H9 (cell line): ENCODE results near the gene NIM1K. TPM values are rescaled to one million over a fixed set of nuclear protein-coding genes. Genes with fewer than 3 reads are reported as not detected.

Experiments
- DNase-seq: peaks from one replicate; pipeline ENCODE4 v3.0.0-alpha.2; 2017
- H2AFZ ChIP-seq: one replicate; pipeline ENCODE4 v1.6.1; 2013; ENCODE audit warnings: mild to moderate bottlenecking, low read length, control low read depth, moderate library complexity
- H2AK5ac ChIP-seq: 2 replicates; pipeline ENCODE4 v1.6.1; 2013; ENCODE audit warnings: low read length, control low read depth, mixed read lengths; ENCODE audit not compliant: insufficient read length
- H2BK120ac ChIP-seq: one replicate; pipeline ENCODE4 v1.6.1; 2013; ENCODE audit warnings: low read depth, mild to moderate bottlenecking, low read length, control low read depth, inconsistent platforms; ENCODE audit not compliant: poor library complexity, severe bottlenecking
- H2BK12ac ChIP-seq: 2 replicates; pipeline ENCODE4 v1.6.1; 2013; ENCODE audit warnings: low read length, control low read depth, mixed read lengths, low read depth; ENCODE audit not compliant: insufficient read length
- H2BK15ac ChIP-seq: 2 replicates; pipeline ENCODE4 v1.6.1; 2013; ENCODE audit warnings: low read depth, low read length, control low read depth
- H2BK20ac ChIP-seq: one replicate; pipeline ENCODE4 v1.6.1; 2013; ENCODE audit warnings: low read depth, mild to moderate bottlenecking, low read length, control low read depth, inconsistent platforms; ENCODE audit not compliant: poor library complexity, severe bottlenecking
- H2BK5ac ChIP-seq: 2 replicates; pipeline ENCODE4 v1.6.1; 2013; ENCODE audit warnings: low read length, control low read depth, mixed read lengths; ENCODE audit not compliant: insufficient read length
- H3K14ac ChIP-seq: 2 replicates; pipeline ENCODE4 v1.6.1; 2013; ENCODE audit warnings: low read length, control low read depth; ENCODE audit not compliant: insufficient read depth
- H3K18ac ChIP-seq: 2 replicates; pipeline ENCODE4 v1.6.1; 2013; ENCODE audit warnings: low read depth, mild to moderate bottlenecking, mixed read lengths, low read length, control low read depth; ENCODE audit not compliant: insufficient read length
- H3K23ac ChIP-seq: 2 replicates; pipeline ENCODE4 v1.6.1; 2013; ENCODE audit warnings: low read length, control low read depth, mixed read lengths, low read depth; ENCODE audit not compliant: insufficient read length
- H3K23me2 ChIP-seq: 2 replicates; pipeline ENCODE4 v1.6.1; 2013; ENCODE audit warnings: low read depth, mild to moderate bottlenecking, mixed read lengths, low read length, control low read depth; ENCODE audit not compliant: insufficient read length, poor library complexity, severe bottlenecking
- H3K27ac ChIP-seq: 2 replicates; pipeline ENCODE4 v1.5.1; 2013; ENCODE audit warnings: low read length, control low read depth, mixed read lengths, low read depth; ENCODE audit not compliant: insufficient read length
- H3K27me3 ChIP-seq: 2 replicates; pipeline ENCODE4 v1.6.1; 2013; ENCODE audit warnings: low read length, control low read depth, inconsistent platforms; ENCODE audit not compliant: insufficient read depth
- H3K4ac ChIP-seq: 2 replicates; pipeline ENCODE4 v1.6.1; 2013; ENCODE audit warnings: low read depth, mild to moderate bottlenecking, control low read depth, inconsistent platforms, low read length, moderate library complexity
- H3K4me1 ChIP-seq: 2 replicates; pipeline ENCODE4 v1.6.1; 2013; ENCODE audit warnings: low read length, control low read depth, inconsistent platforms; ENCODE audit not compliant: insufficient read depth
- H3K4me2 ChIP-seq: 2 replicates; pipeline ENCODE4 v1.6.1; 2013; ENCODE audit warnings: low read length, control low read depth, mixed read lengths; ENCODE audit not compliant: insufficient read length, insufficient read depth
- H3K56ac ChIP-seq: 2 replicates; pipeline ENCODE4 v1.6.1; 2013; ENCODE audit warnings: low read depth, mild to moderate bottlenecking, mixed read lengths, low read length, control low read depth; ENCODE audit not compliant: insufficient read length
- H3K79me1 ChIP-seq: 2 replicates; pipeline ENCODE4 v1.6.1; 2013; ENCODE audit warnings: low read depth, mild to moderate bottlenecking, moderate library complexity, low read length, control low read depth, inconsistent platforms; ENCODE audit not compliant: insufficient read depth, poor library complexity, severe bottlenecking
- H3K79me2 ChIP-seq: 2 replicates; pipeline ENCODE4 v1.6.1; 2013; ENCODE audit warnings: low read length, control low read depth, inconsistent platforms; ENCODE audit not compliant: insufficient read depth
- H3K9ac ChIP-seq: 2 replicates; pipeline ENCODE4 v1.6.1; 2013; ENCODE audit warnings: low read length, control low read depth, mixed read lengths; ENCODE audit not compliant: insufficient read length; ENCODE audit errors: extremely low read depth
- H3K9me3 ChIP-seq: one replicate; pipeline ENCODE4 v1.6.1; 2013; ENCODE audit warnings: low read depth, low read length, inconsistent platforms; ENCODE audit not compliant: control insufficient read depth
- H3T11ph ChIP-seq: one replicate; pipeline ENCODE4 v1.6.1; 2013; ENCODE audit warnings: mild to moderate bottlenecking, low read length, control low read depth, inconsistent platforms
- H4K20me1 ChIP-seq: one replicate; pipeline ENCODE4 v1.6.1; 2013; ENCODE audit not compliant: control insufficient read depth, insufficient read length, insufficient read depth
- H4K5ac ChIP-seq: 2 replicates; pipeline ENCODE4 v1.6.1; 2013; ENCODE audit warnings: low read depth, mild to moderate bottlenecking, mixed read lengths, low read length, control low read depth; ENCODE audit not compliant: insufficient read length
- H4K8ac ChIP-seq: replicated peaks from 2 replicates; pipeline ENCODE4 v1.6.1; 2013; ENCODE audit warnings: low read length, control low read depth, mixed read lengths, low read depth; ENCODE audit not compliant: insufficient read length
- H4K91ac ChIP-seq: 2 replicates; pipeline ENCODE4 v1.6.1; 2013; ENCODE audit warnings: low read depth, mild to moderate bottlenecking, moderate library complexity, mixed read lengths, low read length, control low read depth; ENCODE audit not compliant: insufficient read length
- H3K27ac Mint-ChIP-seq, 3 experiments: 2 replicates in 2 of 3; 3 replicates in 1 of 3; pipeline ENCODE4 v1.8.0; 2020 to 2021; ENCODE audit warnings: mixed read lengths in 3 of 3, mild to moderate bottlenecking in 1 of 3, moderate library complexity in 1 of 3
- H3K27me3 Mint-ChIP-seq: 2 replicates; pipeline ENCODE4 v1.8.0; 2021; ENCODE audit warnings: low read depth, mild to moderate bottlenecking, moderate library complexity, mixed read lengths
- H3K36me3 Mint-ChIP-seq, 3 experiments: 2 replicates in 2 of 3; 3 replicates in 1 of 3; pipeline ENCODE4 v1.8.0; 2020 to 2021; ENCODE audit warnings: low read depth in 3 of 3, mixed read lengths in 3 of 3; ENCODE audit not compliant: insufficient read depth in 1 of 3
- H3K4me1 Mint-ChIP-seq, 2 experiments: 2 replicates each; pipeline ENCODE4 v1.8.0; 2020; ENCODE audit warnings: mixed read lengths in 2 of 2
- H3K4me3 Mint-ChIP-seq, 2 experiments: 2 replicates in 1 of 2; 3 replicates in 1 of 2; pipeline ENCODE4 v1.8.0; 2020 to 2021; ENCODE audit warnings: mild to moderate bottlenecking in 2 of 2, mixed read lengths in 2 of 2, moderate library complexity in 1 of 2
- H3K9me3 Mint-ChIP-seq, 2 experiments: 2 replicates in 1 of 2; 3 replicates in 1 of 2; pipeline ENCODE4 v1.8.0; 2020; ENCODE audit warnings: mild to moderate bottlenecking in 2 of 2, mixed read lengths in 2 of 2, moderate library complexity in 1 of 2
- WGBS: extraction: QIAGEN DNeasy Blood & Tissue Kit; methylation state at CpG from one replicate; pipeline ENCODE4 v1.1.7; 2013; ENCODE audit warnings: missing lambda C conversion rate, low lambda C conversion rate, mixed read lengths; ENCODE audit not compliant: insufficient read length; ENCODE audit errors: extremely low coverage; 5-methylcytosine and 5-hydroxymethylcytosine counted together
- total RNA-seq: library from RNA; stranded (reverse); gene quantifications from 2 replicates; pipeline ENCODE4 v1.2.1, GENCODE V29; 2021
- TF ChIP-seq, protein P1 (sequence below): fragments of 200-600 bp; sonication (generic); conservative IDR thresholded peaks from 3 replicates; pipeline ENCODE4 v1.8.0; 2021; ENCODE audit warnings: antibody characterized with exemption, mild to moderate bottlenecking

Gene NIM1K
- total RNA-seq, 1 experiment from 2014 or later: 0.07 TPM

DNA sequence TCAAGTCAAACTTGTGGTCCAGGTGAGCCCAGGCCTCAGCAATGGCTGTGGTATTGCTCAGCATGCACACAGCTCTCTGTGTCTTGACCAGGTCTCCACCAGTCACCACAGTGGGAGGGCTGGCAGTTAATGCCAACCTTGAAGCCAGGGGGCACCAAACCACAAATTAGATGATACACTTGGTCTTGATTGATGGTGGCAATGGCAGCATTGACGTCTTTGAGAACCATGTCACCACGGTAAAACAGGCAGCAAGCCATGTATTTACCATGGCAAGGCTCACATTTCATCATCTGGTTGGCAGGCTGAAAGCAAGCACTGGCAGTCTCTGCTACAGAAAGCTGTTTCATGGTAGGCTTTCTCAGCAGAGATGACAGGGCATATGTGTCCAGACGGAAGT is 40.0 kb downstream of the NIM1K start:
- H2BK120ac ChIP-seq: no peak overlapping the region
- H4K91ac ChIP-seq: no peak overlapping the region
- no peak overlapping the region for H2BK5ac ChIP-seq
- no peak overlapping the region for H2AK5ac ChIP-seq
- DNase-seq: peak; percentile 36
- 0 out of 2 replicates have a peak, but pooled peaks cover 2% of the 10 kb centered on the region for H3K79me2 ChIP-seq
- peak overlapping the region in 1 of 3 experiments; percentile 5; a peak in 1 of 7 replicates for H3K27ac Mint-ChIP-seq
- H3K27ac ChIP-seq: no peak overlapping the region
- no peak overlapping the region for H3K14ac ChIP-seq
- H3K27me3 ChIP-seq: no peaks in the 10 kb centered on the region
- no peak overlapping the region for H2BK15ac ChIP-seq
- H3K27me3 Mint-ChIP-seq: no peaks in the 10 kb centered on the region; the same call in 1 of the 2 replicates
- TF ChIP-seq, protein P1, sequence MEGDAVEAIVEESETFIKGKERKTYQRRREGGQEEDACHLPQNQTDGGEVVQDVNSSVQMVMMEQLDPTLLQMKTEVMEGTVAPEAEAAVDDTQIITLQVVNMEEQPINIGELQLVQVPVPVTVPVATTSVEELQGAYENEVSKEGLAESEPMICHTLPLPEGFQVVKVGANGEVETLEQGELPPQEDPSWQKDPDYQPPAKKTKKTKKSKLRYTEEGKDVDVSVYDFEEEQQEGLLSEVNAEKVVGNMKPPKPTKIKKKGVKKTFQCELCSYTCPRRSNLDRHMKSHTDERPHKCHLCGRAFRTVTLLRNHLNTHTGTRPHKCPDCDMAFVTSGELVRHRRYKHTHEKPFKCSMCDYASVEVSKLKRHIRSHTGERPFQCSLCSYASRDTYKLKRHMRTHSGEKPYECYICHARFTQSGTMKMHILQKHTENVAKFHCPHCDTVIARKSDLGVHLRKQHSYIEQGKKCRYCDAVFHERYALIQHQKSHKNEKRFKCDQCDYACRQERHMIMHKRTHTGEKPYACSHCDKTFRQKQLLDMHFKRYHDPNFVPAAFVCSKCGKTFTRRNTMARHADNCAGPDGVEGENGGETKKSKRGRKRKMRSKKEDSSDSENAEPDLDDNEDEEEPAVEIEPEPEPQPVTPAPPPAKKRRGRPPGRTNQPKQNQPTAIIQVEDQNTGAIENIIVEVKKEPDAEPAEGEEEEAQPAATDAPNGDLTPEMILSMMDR: peak; percentile 41
- H3K23ac ChIP-seq: no peak overlapping the region
- H4K8ac ChIP-seq: no peak overlapping the region
- H3K4me1 Mint-ChIP-seq: no peaks in the 10 kb centered on the region
- no peaks in the 10 kb centered on the region; a peak in 1 of 7 replicates for H3K36me3 Mint-ChIP-seq
- no peaks in the 10 kb centered on the region for H3K23me2 ChIP-seq
- no peak overlapping the region for H3K9ac ChIP-seq
- H3K79me1 ChIP-seq: no peaks in the 10 kb centered on the region
- H3K9me3 Mint-ChIP-seq: no peaks in the 10 kb centered on the region
- H3K18ac ChIP-seq: no peak overlapping the region
- no peak overlapping the region for H2BK20ac ChIP-seq
- H3K9me3 ChIP-seq: no peaks in the 10 kb centered on the region
- no CpG with 5 or more reads among the region's 3 CpGs for WGBS
- H3K4ac ChIP-seq: no peak overlapping the region
- H3K4me2 ChIP-seq: no peak overlapping the region
- H2AFZ ChIP-seq: no peak overlapping the region
- H3K4me1 ChIP-seq: no peaks in the 10 kb centered on the region
- no peak overlapping the region for H3K56ac ChIP-seq
- H4K5ac ChIP-seq: no peak overlapping the region
- H4K20me1 ChIP-seq: no peaks in the 10 kb centered on the region
- H3K4me3 Mint-ChIP-seq: no peak overlapping the region
- no peak overlapping the region for H3T11ph ChIP-seq
- H2BK12ac ChIP-seq: no peak overlapping the region
